Measurements from ENCODE around the gene SBF2. TPM values are rescaled to one million over a fixed set of nuclear protein-coding genes. Genes with fewer than 3 reads are reported as not detected.
A peak's percentile ranks its signal among the peaks of the same experiment; 100 is the strongest.

The SBF2 gene
- polyA plus RNA-seq, 3 donors, result 50.0 to 53.0 (median 51.4) TPM

DNA sequence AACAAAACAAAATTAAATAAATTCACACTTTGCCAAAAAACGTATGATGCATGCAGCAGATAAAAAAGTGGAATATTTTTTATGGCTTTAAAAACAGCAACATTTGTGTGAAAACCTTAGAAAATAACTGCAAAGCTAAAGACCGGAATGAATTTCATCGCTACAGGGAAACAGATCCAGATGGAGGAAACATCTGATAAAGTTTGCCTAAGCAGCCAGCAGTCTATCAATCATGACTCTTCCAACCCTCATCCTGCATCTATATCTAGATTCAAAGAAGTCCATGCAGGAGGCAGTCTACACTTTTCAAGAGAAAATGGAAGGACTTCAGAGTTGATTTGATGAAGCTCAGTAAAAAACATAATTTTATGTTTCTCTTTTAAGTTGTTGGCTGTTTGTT is 503.3 kb downstream of the SBF2 start:
- no peak for DNase-seq (ENCODE audit: low read depth in 3 of 3, low spot score in 2 of 3)

- no peak for DNase-seq (ENCODE audit: low read depth in 3 of 3, low spot score in 2 of 3)
Measured at GRCh38 chr11:9789910-9790309, 504.1 kb downstream of the SBF2 start.

- DNase-seq (ENCODE audit: low read depth in 3 of 3, low spot score in 2 of 3), result no peak
Measured at GRCh38 chr11:9787981-9788521, 506.0 kb downstream of the SBF2 start.

DNA sequence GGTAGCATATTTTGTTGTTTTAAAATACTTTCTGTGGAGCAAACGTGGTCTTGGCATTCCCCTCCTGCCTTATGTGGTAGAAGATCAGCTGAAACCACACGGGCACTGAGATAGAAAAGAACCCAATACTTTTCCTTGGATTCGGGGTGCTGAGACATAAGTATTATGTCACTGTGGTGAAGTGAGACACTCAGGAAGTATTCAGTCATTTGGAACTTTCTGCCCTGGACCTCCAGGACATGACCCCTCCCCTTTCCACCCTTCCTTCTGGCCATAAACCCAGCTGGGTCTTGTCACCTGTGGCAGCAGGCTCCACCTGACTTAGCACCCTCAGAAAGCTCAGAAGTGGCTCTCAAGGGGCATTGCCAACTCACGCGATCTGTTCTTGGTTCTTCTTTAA is 506.8 kb downstream of the SBF2 start:
- DNase-seq (ENCODE audit: low read depth in 3 of 3, low spot score in 2 of 3), result no peak

DNA sequence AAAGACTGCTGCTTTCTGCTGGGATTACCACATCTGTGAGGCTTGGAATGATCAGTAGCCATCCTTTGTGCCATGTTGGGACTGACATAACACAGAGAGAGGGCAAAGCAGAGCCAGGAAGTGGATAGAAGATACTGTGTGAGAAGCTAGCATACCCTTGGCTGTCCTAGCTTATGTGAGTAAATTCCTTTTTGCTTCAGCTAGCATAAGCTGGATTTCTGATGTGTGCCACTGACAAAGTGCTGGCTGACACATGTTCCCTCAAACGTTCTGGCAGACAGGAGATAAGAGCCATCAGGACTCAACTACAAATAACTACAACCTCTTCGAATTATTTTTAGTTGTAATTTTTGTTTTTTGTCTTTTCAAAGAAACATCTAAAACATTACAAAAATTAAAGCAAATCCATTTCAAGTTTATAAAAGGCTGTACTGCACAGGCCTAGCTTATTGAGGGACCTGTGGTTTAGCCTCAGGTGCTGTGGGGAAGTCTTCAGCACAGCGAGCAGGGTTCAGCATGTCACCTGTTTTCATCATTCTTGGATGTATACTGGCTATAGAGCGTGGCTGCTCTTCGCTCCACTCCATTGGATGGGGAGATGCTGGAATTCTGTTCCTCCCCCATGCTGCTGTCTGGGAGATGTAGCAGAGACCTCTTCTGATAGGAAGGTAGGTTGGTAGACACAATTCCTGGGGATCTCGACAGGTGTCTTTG is 509.3 kb downstream of the SBF2 start:
- DNase-seq (ENCODE audit: low read depth in 3 of 3, low spot score in 2 of 3), result no peak

GRCh38 chr11:9783986-9784385 is 510.0 kb downstream of the SBF2 start:
- DNase-seq (ENCODE audit: low read depth in 3 of 3, low spot score in 2 of 3), result no peak

DNA sequence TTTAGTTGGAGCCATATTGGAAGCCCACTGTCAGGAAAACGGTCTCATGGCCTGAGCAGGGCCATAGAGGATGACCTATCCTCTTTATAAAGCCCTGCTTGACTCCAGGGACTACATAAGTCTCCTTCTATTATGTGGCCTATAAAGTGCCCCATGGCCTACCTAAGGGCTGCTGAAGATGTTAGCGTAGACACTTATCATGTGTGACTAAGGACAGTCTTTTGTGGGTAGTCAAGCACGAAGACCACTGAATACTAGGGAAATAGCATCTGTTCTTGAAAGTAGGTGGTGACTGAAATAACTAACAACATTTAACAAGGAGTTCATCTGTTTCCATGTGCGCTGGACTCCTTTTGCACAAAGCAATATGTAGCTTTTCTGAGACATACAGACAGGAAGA is 513.1 kb downstream of the SBF2 start:
- DNase-seq (ENCODE audit: low read depth in 3 of 3, low spot score in 2 of 3), result no peak

GRCh38 chr11:9777525-9777924 is 516.5 kb downstream of the SBF2 start:
- no peak for DNase-seq (ENCODE audit: low read depth in 3 of 3, low spot score in 2 of 3)

DNA sequence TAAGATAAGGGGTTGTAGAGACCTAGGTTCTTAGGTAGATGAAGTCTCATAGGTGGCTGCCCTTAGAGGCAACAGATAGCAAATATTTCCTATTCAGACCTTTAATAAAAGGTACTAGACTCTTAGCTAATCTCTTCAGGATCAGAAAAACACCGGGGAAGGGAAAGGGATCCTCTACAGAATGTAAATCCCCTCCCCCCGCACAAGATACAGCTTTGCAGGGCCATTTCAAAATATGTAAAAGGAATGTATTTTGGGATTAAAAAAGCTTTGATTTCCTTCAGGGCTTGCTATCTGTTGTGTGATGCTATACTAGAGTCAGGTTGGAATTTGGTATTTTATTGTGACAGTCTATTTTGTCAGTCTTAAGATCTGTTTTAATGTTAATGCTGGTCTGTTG is 517.0 kb downstream of the SBF2 start:
- no peak for DNase-seq (ENCODE audit: low read depth in 3 of 3, low spot score in 2 of 3)

DNA sequence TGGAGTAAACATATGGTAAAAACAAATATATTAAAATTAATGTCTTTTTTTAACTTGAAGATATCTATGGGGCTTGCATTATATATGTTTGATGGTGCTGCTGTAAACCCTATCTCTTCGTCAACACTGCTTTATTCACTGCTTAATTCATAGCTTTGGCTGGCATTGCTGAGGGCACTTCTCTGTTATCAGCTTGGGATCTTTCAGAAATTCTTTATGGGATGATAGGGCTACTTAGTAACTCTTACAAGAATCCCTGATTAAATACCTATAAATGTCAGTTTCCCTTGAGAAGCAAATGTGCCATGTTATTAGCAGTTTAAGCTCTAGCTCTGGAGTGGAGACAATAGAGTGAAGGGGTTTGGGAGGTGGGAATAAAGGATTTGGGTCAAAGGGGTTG is 517.8 kb downstream of the SBF2 start:
- no peak for DNase-seq (ENCODE audit: low read depth in 3 of 3, low spot score in 2 of 3)

DNA sequence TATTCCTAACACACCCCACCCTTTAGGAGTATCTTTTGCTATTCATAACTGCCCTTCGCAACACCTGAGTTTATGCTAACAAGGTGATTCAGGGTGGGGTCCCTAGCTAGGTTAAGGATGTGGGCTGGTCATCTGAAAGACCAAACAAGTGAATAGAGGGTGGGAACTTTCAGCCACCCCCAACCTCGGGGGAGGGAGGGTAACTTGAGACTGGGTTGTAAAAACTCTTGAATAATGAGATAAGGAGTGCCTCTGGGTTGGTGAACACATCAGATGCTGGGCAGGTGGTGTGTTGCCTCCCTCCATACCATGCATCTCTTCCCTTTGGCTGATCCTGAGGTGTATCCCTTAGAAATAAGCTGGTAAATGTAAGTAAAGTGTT is 518.6 kb downstream of the SBF2 start:
- no peak for DNase-seq (ENCODE audit: low read depth in 3 of 3, low spot score in 2 of 3)

DNA sequence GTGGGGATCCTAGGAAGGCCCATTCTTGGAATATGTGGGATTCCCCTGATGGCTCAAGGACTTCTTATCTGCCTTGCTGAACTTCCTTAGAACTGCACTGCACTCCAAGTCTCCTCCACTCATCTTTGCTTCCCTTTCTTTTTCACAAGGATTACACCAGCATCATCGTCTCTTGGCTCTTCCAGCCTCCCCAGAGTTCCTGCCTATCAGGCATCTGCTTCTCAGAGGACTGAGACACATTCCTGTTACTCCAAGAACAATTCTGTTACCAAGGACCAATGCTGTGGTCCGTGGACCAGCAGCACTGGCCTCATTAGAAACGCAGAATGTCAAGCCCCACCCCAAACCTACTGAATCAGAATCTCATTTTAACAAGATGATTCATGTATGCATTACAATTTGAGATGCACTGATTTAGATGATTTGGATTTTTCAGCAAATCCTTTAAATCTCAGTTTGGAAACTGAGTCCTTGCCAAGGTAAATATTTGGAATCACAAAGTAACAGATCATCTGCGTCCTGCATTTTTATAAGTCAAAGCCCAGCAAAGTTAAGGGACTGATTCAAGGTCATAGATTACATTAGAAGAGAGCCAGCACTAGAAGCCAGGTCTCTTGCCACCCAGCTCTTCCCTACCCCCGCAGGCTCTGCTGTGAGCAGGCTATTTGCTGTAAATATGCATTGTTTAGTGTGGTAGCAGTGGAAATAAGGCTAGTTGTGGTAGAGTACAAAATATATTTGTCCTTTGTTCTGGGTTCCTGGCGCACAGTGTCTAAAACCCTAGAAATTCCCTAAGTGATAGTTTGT is 519.2 kb downstream of the SBF2 start:
- DNase-seq (ENCODE audit: low read depth in 3 of 3, low spot score in 2 of 3), result no peak

GRCh38 chr11:9774109-9774508 is 519.9 kb downstream of the SBF2 start:
- no peak for DNase-seq (ENCODE audit: low read depth in 3 of 3, low spot score in 2 of 3)

DNA sequence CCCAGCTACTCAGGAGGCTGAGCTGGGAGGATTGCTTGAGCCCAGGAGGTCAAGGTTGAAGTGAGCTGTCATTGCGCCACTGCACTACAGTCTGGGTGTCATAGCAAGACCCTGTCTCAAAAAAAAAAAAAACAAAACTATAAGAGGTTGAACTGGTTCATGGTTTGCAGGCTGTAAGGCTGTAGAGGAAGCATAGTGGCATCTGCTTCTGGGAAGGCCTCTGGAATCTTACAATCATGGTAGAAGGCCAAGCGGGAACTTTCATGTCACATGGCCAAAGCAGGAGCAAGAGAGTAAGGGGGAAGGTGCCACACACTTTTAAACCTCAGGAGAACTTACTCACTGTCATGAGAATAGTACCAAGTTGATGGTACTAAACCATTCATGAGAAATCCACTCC is 520.5 kb downstream of the SBF2 start:
- DNase-seq (ENCODE audit: low read depth in 3 of 3, low spot score in 2 of 3), result no peak

DNA sequence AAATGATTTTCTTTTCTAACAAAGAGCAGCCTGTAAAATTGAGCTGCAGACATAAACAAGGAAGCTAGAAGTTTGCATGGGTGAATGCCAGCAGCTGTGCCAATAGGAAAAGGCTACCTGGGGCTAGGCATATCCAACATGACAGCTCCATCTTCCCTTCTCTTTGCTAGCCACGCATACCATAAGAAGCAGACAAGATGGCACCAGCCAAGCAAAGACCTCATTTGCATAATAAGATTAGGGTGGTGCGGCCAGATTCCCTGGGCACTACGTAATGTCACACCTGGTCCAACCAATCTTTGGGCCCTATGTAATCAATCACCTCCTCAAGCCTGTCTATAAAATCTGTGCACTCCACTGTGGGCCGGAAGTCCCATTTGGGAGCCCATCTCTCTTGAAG is 521.8 kb downstream of the SBF2 start:
- DNase-seq (ENCODE audit: low read depth in 3 of 3, low spot score in 2 of 3), result no peak

- DNase-seq (ENCODE audit: low read depth in 3 of 3, low spot score in 2 of 3), result no peak
Measured at GRCh38 chr11:9771071-9771511, 522.9 kb downstream of the SBF2 start.

GRCh38 chr11:9769621-9770020 is 524.4 kb downstream of the SBF2 start:
- DNase-seq (ENCODE audit: low read depth in 3 of 3, low spot score in 2 of 3), result no peak

- DNase-seq (ENCODE audit: low read depth in 3 of 3, low spot score in 2 of 3), result peak in 1 of 3 donors; percentile 69
Measured at GRCh38 chr11:9765320-9766101, 528.5 kb downstream of the SBF2 start.

GRCh38 chr11:9763301-9763700 is 530.7 kb downstream of the SBF2 start:
- no peak for DNase-seq (ENCODE audit: low read depth in 3 of 3, low spot score in 2 of 3)

- no peak for DNase-seq (ENCODE audit: low read depth in 3 of 3, low spot score in 2 of 3)
Measured at GRCh38 chr11:9762531-9762930, 531.5 kb downstream of the SBF2 start.

GRCh38 chr11:9761441-9761945 is 532.5 kb downstream of the SBF2 start:
- DNase-seq (ENCODE audit: low read depth in 3 of 3, low spot score in 2 of 3), result no peak

Data from right renal cortex interstitium (tissue), 3 donors.